Measurements from ENCODE around the gene ZBTB16.

The ZBTB16 gene

GRCh38 chr11:114131461-114131864 is 72.0 kb downstream of the ZBTB16 start:
- no peak for DNase-seq (ENCODE audit: low spot score)
- no peak for TF ChIP-seq CTCF (IDR thresholded peaks at IDR 0.05)
- peak overlapping the region; percentile 84 to 95 for H3K27ac ChIP-seq
- H3K4me3 ChIP-seq = peak overlapping the region; percentile 43

- no peak for DNase-seq (ENCODE audit: low spot score)
- peak overlapping the region; percentile 84 to 95 for H3K27ac ChIP-seq
- no peak for TF ChIP-seq CTCF (IDR thresholded peaks at IDR 0.05)
- H3K4me3 ChIP-seq = peak overlapping the region; percentile 43
These were observed 72.9 kb downstream of the ZBTB16 start for GRCh38 chr11:114132417-114132816.

- TF ChIP-seq CTCF (IDR thresholded peaks at IDR 0.05) = no peak
- H3K27ac ChIP-seq = peak overlapping the region; percentile 84 to 95
- DNase-seq (ENCODE audit: low spot score) = no peak
- H3K4me3 ChIP-seq = peak overlapping the region; percentile 43
These were observed 73.5 kb downstream of the ZBTB16 start for GRCh38 chr11:114132944-114133394.

GRCh38 chr11:114133548-114134329 is 74.2 kb downstream of the ZBTB16 start:
- Histone ChIP-seq H3K27ac (peak overlapping the region; percentile 84 to 95), H3K4me3 (peak overlapping the region; percentile 43)
- DNase-seq (ENCODE audit: low spot score) = no peak
- TF ChIP-seq CTCF (IDR thresholded peaks at IDR 0.05) = no peak

GRCh38 chr11:114134870-114135269 is 75.4 kb downstream of the ZBTB16 start:
- Histone ChIP-seq H3K27ac (peak overlapping the region; percentile 84 to 95), H3K4me3 (peak overlapping the region; percentile 43)
- no peak for TF ChIP-seq CTCF (IDR thresholded peaks at IDR 0.05)
- DNase-seq (ENCODE audit: low spot score) = no peak

- H3K27ac ChIP-seq = peak overlapping the region; percentile 84 to 95
- H3K4me3 ChIP-seq = peak overlapping the region; percentile 43
- DNase-seq (ENCODE audit: low spot score) = no peak
- TF ChIP-seq CTCF (IDR thresholded peaks at IDR 0.05) = no peak
These were observed 76.2 kb downstream of the ZBTB16 start for GRCh38 chr11:114135737-114136151.
